ENCODE measurements around the gene B4GALNT2.
A peak's percentile ranks its signal among the peaks of the same experiment; 100 is the strongest.

Gene B4GALNT2

DNA sequence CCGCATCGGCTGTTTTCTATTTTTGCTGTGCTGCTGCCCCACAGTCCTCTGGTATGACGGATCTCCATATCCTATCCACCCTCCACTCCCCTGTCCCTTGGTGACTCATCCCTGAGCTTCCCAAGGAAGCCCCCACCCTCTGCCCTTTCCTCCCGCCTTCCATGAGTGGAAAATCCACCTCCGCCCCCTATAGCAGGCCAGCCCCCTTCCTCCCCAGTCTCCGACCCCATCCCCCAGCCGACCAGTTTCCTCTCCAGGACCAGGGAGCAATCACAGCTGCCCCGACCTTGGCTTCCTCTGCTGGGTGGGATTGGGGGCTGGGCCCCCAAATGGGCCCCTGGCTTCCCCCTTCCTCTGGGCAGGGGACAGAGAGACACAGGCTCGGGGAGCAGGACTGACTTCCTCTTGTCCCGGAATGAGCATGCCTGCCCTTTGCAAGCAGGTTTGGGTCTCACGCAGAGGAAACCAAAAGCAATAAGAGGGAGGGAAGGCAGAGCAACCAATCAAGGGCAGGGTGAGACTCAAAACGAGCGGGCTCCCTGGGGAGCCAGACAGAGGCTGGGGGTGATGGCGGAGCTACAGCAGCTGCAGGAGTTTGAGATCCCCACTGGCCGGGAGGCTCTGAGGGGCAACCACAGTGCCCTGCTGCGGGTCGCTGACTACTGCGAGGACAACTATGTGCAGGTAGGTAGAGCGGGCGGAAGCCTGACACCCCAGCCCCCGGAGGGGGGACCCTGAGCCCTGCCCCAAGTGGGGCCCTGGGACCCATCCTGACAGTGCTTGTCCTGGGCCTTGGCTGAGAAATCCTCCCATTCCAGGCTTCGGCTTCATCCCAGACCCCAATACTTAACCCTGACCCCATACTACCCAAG is 77.8 kb downstream of the B4GALNT2 start, which contains the start of the genes ABI3 and GNGT2:
Gene ABI3 (plus strand): TSS at position 550 of the 872 bp plus-strand sequence. CDS start 18 bp downstream, at position 568.
Gene GNGT2 (minus strand): TSS at position 417 of the 872 bp plus-strand sequence. CDS start 3,152 bp downstream, outside the sequence.
- no peak for DNase-seq (ENCODE audit: low read depth)

DNA sequence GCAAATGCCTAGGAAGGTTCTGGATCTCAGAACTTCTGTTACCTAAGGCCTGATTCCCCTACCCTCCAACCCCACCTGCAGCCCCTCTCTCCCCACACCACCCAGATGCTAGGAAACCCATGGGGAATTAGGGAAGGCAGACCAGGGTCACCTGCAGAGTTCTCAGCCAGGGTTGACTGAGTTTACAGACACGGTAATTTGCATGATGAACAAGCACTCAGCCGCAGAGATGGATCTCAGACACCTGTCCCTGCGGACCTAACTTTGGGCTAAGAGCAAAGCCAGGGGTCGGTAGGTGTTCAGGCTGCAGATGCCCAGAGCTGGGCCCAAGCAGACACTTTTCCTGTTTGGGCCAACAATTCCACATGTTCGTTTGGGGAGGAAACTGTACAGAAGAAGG is 80.8 kb downstream of the B4GALNT2 start:
- DNase-seq (ENCODE audit: low read depth), result no peak

DNA sequence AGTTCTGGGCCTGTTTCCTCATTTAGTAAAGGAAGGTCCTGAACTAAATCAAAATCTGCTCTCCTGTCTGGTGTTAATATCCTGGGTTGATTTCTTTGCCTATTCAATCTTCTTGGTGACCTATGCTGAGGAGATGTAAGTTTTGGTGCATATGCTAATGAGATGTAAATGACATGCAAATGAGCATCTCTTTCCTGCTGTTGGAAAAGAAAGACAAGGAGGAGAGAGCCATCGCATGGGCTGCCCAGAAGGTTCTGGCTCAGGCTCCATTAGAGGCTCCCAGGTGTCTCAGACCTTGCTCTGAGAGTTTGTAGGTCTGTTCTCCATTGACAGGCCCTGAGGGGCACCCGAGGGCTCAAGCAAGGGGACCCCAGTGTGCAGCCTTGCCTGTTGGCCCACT is 81.3 kb downstream of the B4GALNT2 start:
- no peak for DNase-seq (ENCODE audit: low read depth)

DNA sequence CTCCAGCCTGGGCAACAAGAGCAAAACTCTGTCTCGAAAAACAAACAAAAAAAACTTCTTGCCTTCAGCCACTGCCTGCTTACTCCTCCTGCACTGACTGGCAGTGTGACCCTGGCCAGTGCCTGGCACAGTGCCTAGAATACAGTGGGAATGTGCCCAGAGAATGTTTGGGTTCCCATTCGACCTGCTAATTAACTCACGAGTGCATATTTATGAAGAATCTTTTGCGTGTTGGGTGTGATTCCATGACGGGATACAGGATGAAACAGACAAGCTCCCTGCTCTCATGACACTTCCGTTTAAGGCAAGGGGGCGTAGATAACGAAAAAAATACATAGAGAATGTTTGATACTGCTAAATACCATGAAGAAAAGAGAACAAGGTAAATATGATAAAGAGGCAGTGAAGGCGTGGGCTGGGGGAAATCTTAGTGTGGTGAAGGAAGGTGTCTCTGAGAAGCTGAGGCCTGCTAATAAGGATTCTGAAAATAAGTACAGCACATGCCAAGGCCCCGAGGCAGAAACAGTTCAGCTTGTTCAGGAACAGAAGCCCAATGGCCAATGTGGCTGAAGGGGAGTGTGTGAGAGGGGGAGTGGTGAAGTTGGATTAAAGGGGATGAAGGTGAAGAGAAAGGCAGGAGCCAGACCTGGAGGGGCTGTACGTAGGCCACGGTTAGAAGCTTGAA is 82.2 kb downstream of the B4GALNT2 start:
- DNase-seq (ENCODE audit: low read depth), result no peak

DNA sequence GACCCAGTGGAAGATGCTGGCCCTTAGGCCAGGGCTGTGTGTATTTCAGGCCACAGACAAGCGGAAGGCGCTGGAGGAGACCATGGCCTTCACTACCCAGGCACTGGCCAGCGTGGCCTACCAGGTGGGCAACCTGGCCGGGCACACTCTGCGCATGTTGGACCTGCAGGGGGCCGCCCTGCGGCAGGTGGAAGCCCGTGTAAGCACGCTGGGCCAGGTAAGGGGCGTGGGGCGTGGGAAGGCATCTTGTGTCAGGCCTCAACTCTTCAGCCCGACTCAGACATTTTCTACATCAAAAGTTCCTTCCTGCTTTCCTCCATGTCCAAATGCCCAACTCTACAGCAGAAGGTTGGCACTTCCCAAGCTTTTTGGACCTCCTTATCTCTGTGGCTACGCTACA is 83.9 kb downstream of the B4GALNT2 start:
- DNase-seq (ENCODE audit: low read depth), result no peak

DNA sequence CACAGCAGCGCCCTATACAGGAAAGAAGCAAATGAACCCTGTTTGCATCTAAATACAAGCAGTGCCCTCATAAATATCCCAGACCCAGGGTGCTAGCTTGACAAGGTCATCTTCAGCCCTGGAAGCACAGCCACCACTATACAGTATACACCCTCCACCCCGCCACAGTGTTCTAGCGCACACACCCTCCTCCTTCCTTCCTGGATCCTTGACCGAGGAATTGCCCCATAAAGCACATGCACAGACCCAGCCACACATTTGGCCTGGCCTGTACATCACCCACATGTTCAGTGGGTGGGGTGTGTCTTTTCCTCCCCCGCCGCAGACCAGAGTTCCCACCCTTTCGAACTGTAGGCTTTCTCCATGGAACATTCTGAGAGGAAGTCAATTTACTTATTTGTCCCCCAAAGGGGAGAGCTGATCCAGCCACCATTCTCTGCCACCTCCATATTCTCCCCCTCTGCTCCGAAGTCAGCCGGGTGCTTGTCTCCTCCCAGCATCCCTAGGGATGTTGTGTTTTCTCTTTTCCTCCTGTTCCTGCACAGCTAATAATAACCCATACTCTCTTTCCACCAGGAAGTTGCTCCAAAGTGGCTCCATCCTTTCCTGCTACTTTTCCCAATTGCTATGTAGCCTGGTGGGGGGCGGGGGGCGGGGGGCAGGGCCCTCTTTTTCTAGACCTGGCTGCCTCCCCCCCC is 84.5 kb downstream of the B4GALNT2 start:
- DNase-seq (ENCODE audit: low read depth), result no peak

DNA sequence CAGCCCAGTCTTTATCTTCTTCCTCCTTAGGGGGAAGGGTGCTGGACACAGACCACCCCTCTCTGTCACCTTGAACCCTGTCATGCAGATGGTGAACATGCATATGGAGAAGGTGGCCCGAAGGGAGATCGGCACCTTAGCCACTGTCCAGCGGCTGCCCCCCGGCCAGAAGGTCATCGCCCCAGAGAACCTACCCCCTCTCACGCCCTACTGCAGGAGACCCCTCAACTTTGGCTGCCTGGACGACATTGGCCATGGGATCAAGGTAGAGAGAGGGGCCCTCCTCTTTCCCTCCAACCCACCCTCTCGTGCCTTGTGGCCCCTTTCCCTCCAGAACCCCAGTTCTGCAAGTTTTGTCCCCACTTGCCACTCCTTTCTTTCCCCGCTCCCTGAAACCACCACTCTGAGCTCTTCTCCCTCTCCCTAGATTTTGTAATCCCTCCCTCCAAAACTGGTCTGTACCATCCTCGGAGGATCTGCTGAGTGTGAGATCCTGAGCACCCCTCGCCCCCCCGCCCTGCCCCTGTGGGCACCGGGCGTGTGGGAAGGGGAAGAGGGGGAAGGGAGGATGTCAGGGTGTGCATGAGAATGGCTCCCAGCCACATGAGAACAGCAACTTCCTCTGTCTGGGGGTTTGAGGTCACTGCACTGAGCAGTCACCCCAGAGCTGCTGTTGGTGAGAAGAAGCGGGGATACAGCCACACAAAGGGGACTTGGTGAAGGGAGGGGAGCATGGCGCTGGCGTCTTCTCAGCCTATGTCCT is 85.3 kb downstream of the B4GALNT2 start:
- DNase-seq (ENCODE audit: low read depth), result no peak

DNA sequence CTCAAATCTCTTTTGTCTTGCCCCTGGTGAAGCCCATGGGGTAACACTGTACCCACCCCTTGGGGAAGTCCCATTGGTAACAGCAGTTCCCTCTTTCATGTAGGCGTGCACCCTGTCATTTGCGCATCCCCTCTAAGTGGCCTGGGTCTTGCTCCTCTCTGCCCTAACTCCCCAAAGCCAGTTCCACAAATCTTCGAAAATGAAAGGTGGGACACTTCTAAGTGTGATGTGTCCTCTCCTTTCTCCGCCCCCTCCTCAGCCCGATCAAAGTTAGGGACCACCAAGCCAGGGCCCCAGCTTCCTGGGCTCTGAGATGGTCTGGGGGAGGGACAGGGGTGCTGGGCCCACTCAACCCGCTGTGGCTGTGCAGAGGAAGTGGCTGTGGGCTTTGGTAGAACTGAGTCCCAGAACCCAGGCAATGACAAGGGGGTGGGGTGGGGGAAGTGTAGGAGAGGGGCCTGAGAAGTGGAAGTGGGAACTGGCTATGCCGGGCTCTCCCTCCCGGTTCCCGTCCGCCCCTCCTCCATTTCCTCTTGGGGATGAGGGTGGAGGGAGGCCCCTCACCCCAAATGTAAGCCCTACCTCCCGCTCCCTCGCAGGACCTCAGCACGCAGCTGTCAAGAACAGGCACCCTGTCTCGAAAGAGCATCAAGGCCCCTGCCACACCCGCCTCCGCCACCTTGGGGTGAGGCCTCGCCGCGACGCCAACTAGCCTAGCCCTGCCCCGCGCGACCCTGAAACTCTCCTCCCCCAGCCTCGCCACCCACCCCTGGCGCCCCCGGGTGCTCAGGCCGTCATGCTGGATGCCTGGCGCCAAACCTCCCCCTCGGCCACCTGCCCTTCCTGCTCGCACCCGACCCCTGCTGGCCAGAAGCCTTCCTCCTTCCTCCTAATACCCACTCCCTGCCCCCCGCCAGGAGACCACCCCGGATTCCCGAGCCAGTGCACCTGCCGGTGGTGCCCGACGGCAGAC is 86.7 kb downstream of the B4GALNT2 start:
- no peak for DNase-seq (ENCODE audit: low read depth)

DNA sequence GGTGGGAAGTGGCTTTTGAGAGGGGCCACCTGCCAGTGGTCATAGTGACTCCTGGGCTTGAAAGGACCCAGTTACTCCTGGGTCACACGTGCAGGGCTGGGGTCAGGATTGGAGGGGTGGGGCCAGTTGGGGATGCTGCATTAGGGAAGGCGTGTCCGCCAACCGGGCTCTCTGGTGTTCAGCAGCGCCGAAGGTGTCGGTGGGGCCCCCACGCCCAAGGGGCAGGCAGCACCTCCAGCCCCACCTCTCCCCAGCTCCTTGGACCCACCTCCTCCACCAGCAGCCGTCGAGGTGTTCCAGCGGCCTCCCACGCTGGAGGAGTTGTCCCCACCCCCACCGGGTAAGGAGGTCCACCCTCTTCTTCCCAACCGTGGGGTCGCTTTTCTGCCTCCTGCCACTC is 87.4 kb downstream of the B4GALNT2 start:
- DNase-seq (ENCODE audit: low read depth), result no peak

DNA sequence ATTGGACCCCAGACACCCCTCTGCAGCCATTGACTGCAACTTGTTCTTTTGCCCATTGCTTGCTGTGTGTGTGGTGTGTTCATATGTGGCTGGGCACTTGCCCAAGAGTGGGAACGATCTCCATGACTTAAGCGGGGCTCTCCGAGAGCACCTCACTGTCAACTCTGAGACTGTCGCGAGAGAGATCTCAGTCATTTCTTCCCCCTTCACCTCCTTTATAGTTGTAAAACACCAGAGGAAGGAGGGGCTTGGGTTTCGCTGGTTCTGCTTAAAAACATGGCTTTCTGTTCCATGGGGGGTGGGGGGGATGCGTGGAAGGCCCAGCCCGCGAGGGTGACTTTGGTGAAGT is 90.6 kb downstream of the B4GALNT2 start:
- no peak for DNase-seq (ENCODE audit: low read depth)

DNA sequence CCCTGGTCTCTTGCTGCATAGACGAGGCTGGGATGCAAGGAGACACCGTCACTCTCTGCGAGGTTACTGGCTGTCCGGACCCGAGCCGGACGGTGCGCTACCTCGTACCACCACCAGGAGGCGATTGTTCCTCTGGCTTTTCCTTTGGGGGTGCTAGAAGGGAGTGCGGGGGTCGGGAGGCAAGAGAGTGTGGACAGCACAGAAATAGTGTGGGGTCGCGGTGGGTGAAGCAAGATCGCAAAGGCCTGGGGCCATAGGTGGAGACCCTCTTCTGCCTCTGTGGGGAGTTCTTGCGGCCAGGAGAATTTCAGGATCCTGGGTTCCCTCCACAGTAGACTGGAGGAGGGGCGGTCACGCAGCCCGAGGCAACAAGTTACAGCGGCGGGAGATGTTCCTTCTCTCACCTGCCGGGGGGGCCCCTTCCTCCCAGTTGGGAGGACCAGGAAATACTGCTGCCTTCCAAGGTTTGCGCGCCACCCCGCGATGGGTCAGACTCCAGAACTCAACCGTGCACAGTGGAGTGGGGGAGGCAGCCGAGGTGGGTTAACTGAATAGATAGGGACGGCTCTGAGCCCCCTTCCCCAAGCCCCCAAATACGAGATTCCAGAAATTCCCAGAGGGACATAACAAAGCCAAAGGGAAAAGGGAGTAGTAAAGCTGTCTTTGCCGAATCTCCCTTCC is 91.1 kb downstream of the B4GALNT2 start:
- DNase-seq (ENCODE audit: low read depth), result peak; percentile 58

DNA sequence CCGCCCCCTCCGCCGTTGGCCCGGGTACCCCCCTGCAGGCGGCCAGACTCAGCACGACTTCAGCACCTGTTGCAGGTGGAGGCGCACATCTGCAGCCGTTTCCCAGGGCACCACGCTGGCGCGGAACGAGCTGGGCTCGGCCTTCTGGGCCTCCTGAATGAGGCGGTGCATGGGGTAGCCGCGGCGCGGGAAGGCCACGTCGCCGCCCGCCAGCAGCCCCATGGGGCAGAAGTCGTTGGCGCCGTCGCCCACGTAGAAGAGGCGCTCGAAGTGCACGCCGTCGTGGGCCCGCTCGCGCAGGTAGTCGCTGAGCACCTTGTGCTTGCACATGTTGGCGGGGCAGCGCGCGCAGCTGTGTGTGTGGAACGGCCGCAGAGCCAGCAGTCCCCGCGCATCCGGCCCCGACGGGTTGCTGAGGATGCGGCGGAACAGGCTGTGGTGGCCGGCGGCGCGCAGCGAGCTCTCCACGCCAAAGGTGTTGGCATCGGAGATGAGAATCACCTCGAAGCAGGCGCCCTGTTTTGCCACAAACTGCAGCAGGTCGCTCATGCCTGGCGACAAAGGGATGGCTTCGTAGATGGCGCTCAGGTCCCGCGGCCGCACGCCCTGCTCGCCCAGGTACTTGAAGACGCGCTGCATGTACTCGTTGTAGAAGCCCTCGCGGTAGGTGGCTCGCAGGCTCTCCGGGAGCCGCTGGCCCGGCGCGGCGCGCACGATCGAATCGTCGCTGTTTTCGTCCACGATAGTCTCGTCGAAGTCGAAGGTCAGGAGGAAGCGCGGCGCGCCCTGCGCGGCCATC is 91.8 kb downstream of the B4GALNT2 start:
- no peak for DNase-seq (ENCODE audit: low read depth)

DNA sequence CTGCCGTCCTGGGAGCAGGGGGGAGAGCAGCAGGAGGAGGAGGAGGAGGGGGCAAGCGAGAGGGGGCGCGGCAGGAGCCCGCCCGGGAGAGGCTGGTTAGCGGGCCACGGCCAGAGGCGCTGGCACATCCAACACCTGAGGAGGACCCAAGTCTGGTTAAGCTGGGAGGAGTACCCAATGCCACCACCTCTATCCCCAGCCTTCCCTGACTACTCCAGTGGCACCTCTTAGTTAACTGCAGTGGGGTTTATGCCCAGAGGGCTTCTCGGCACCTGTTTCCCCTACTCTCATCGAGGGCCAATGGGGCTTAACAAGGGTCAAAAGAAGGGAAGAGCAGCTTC is 92.4 kb downstream of the B4GALNT2 start:
- DNase-seq (ENCODE audit: low read depth), result no peak

DNA sequence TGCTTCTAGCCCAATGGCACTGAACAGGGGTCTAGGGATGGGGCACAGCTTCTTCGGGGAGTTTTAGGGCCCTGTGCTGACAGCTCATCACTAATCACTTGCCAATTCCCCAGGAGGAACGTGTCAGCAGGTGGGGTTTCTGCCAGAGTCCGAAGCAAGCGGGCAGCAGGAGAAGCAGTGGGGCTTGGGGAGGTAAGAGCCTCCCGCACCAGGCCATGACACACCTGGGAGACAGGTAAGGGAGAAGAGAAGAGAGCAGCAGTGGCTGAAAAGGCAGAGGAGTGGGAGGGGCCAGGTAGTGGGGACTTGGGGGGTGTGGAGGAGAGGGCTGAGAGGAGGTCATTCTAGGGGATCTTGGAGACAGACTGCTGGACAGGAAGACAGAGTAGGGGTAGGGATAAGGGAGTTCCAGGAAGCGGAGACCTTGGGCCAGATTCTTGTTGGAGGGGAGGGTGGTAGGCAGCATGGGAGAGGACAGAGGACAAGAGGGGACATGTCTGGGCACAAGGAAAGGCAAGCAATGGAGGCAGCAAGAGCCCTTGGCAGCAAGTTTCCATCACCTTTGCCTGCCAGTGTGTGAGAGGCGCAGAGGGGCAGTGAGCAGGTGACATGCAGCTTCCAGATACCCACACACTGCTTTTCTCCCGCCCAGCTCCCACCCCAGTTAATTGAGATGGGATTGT is 93.1 kb downstream of the B4GALNT2 start:
- no peak for DNase-seq (ENCODE audit: low read depth)
